ENCODE measurements around the gene KCNK15. TPM values are rescaled to one million over a fixed set of nuclear protein-coding genes. Genes with fewer than 3 reads are reported as not detected.
A peak's percentile ranks its signal among the peaks of the same experiment; 100 is the strongest.
"Not testable (repeated sequence)": the region's sequence is repeated elsewhere in the genome, so short reads cannot be mapped to it uniquely, and the experiment has no call there.

Gene KCNK15
- 0.06 TPM in 1 of 2 replicates, not detected in the other for total RNA-seq (2014; rRNA removed; shearing (Covaris generic))

GRCh38 chr20:44745598-44746366 is at the start of gene KCNK15:
TSS of gene KCNK15 (plus strand) at chr20:44745865. CDS start at chr20:44745911, 46 bp downstream.
- no peak for DNase-seq (ENCODE audit: low spot score)

- no peak for DNase-seq (ENCODE audit: low spot score)
Observed at GRCh38 chr20:44696315-44696714, 49.4 kb upstream of the KCNK15 start.

DNA sequence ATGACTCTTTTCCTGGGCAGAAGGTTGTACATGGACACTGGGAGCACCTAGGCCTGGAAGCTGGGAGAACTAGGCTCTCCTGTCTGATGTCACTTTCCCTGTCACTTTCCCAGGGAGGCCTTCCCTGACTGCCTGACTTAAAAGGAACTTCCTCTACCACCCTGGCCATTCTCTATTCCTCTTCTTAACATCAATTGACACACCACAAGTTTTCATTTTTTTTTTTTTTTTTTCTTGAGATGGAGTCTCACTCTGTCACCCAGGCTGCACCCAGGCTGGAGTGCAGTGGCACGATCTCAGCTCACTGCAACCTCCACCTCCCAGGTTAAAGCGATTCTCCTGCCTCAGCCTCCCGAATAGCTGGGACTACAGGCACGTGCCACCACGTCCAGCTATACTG is 48.6 kb upstream of the KCNK15 start:
- not testable (repeated sequence) for DNase-seq (ENCODE audit: low spot score)

GRCh38 chr20:44698351-44698750 is 47.3 kb upstream of the KCNK15 start:
- DNase-seq (ENCODE audit: low spot score): no peak

DNA sequence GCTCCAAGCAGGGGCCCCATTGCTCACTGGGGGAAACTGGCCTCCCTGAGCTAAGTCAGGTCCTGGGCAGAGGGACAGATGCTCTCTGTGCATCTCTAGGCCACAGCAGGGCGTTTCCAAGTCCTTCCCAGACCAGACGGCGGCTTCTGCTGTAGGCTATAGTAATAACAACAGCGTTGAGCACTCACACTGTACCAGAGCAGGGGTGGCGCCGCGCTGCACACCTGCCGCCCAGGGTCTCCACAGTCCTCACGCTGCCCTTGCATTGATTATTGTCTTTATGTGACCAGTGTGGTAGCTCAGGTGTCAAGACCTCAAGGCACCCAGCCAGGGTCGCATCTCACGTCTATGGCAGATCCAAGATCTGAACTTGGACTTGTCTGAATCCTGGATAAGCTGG is 45.4 kb upstream of the KCNK15 start:
- no peak for DNase-seq (ENCODE audit: low spot score)

- DNase-seq (ENCODE audit: low spot score): peak; percentile 41
Observed at GRCh38 chr20:44701118-44701857, 44.4 kb upstream of the KCNK15 start.

DNA sequence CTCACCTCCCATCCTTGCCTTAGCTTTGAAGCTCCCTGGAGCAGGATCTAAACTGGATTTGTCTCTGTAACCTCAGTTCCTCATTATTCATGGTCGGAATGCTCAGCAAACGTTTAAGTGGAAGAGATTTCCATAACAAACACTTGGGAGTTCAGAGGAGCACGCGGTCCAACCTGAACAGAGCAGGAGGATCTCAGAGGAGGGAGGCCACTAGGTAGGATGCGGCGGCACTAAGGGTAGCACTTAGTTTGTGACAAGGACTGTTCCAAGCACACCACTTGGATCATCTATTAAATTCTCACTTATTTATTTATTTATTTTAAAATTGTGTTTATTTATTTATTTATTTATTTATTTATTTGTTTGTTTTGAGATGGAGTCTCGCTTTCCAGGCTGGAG is 43.8 kb upstream of the KCNK15 start:
- DNase-seq (ENCODE audit: low spot score): no peak

DNA sequence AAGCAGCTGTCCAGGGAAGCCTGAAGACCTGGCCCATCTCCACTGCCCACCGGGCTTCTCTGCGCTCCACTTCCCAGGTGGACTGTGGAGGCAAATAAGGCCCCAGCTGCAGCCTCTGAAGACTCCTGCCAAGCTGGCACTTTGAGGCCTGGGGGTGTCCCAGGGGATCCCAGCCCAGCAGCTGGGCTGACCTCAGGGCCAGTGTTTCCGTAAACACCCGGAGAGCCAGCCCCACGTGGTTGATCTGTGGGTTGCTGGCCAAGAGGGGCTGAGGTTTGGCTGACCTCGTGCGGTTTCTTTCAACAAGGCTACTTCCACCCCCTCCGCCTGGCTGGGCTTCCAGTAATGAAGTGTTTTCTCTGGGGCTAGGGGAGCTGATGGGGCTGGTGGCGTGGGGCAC is 42.9 kb upstream of the KCNK15 start:
- DNase-seq (ENCODE audit: low spot score): peak; percentile 88

DNA sequence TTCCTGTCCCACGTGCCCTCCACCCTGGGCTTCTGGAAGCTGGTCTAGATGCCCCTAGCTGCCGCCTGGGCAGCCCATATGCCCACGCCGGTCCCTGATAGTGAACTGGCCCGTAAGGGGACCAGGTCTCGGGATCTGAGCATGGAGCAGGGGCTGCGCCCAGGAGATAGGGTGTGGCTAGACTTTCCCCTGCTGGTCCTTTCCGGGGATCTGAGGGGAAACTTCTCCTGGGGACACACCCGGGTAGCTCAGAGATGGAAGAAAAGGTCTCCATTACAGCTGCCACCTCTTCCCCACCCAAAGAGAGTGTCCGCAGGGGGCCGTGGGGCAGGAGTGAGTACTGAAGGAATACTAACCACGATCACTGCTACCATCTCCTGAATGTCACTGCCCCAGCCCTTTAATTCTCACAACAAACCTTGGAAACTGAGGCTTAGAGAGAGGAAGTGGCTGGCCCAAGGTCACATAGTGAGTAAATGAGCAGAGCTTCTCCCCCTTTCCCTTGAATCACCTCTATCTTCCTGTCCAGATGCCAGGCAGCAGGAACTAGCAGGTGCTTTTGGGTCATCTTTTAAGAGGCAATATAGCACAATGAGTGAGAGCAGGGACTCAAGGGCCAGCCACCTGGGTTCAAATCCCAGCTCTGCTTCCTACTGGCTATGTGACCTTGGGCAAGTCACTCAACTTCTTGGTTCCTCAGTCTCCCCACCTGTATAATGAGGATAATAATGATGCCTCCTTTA is 42.3 kb upstream of the KCNK15 start:
- no peak for DNase-seq (ENCODE audit: low spot score)

- no peak for DNase-seq (ENCODE audit: low spot score)
Observed at GRCh38 chr20:44703956-44704488, 41.6 kb upstream of the KCNK15 start.

DNA sequence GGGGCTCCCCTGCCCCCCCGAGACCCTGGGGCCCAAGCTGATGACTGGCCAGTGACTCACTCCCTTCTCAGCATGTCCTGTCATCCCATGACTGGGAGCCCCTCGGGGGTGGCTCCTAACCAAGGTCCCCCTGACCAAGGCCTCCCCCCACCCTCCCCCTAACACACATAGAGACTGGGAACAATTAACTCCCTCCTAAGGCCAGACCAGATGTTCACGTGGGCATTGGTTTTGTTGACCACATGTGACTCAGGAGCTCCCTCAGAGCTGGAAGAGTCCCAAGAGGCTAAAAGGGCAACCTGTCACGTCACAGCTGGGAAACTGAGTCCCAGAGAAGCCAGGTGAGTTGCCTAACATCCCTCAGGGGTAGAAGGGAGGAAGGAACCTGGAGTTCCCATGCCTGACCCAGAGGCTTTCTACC is 41.1 kb upstream of the KCNK15 start:
- DNase-seq (ENCODE audit: low spot score): no peak

DNA sequence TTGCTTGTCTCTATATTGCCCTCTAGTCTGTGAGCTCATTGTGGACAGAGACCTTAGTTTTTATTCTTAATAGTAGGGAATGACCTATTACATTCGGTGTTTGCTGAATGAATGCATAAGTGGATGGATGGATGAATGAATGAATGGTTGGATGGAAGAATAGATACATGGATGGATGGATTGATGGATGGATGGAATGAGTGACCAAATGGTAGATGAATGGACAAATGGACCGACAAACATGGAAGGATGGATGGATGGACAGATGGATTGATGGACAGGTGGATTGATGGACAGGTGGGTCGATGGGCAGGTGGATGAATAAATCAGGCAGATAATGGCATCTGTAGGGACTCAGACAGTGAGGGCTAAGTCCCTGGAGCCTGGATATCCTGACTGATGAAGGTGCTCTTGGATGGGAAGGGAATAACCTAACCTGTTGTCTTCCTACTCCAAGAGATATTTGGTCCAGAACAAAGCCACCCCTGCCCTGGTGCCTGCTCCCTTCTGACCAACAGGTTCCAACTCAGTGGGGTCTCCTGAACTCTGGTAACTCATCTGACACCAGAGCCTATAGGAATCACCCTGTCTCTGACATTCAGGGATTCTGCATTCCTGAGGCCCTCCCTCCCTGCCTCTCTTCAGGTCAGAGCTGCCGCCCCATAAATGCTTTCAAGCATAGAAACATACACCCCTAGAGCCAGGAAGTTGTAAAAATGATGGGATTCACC is 40.1 kb upstream of the KCNK15 start:
- no peak for DNase-seq (ENCODE audit: low spot score)

- DNase-seq (ENCODE audit: low spot score): no peak
Observed at GRCh38 chr20:44706301-44707017, 39.2 kb upstream of the KCNK15 start.

- DNase-seq (ENCODE audit: low spot score): no peak
Observed at GRCh38 chr20:44707018-44707579, 38.6 kb upstream of the KCNK15 start.

DNA sequence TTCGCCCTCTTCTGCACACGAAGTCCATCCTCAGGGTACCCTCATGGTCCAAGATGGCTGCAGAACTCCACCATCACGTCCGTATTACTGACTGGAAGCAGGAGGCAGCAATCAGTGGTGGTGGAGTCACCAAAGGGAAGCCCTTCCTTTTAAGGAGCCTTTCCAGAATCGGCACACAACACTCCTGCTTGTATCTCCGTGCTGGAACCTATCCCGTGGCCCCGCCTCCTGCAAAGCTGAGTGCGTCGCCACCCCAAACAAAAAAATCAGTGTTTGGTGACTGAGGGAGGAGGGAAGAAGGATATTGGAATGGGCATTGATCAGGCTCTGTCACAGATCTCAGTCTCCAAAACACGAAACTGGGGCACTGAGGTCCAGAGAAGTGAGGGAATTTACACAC is 36.3 kb upstream of the KCNK15 start:
- DNase-seq (ENCODE audit: low spot score): no peak

GRCh38 chr20:44709797-44710196 is 35.9 kb upstream of the KCNK15 start:
- no peak for DNase-seq (ENCODE audit: low spot score)

DNA sequence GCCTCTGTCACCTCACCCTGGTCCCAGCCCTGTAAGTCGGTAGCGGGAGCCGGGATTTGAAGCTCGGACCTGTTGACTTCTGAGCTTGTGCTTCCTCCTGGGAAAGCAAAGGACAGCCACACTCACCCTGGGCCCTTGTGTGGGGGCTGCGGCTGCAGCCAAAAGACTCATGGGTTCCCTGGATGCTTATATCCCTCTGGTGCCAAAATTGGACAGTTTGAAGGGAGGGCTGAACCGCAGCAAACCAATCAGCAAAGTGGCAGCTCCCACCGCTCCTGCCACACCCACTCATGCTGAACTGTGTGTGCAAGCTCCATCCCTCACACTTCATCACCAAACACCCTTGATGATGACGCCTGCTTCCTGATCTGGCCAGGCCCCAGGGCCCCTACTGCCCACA is 34.4 kb upstream of the KCNK15 start:
- DNase-seq (ENCODE audit: low spot score): no peak

GRCh38 chr20:44714102-44714700 is 31.5 kb upstream of the KCNK15 start:
- DNase-seq (ENCODE audit: low spot score): no peak

DNA sequence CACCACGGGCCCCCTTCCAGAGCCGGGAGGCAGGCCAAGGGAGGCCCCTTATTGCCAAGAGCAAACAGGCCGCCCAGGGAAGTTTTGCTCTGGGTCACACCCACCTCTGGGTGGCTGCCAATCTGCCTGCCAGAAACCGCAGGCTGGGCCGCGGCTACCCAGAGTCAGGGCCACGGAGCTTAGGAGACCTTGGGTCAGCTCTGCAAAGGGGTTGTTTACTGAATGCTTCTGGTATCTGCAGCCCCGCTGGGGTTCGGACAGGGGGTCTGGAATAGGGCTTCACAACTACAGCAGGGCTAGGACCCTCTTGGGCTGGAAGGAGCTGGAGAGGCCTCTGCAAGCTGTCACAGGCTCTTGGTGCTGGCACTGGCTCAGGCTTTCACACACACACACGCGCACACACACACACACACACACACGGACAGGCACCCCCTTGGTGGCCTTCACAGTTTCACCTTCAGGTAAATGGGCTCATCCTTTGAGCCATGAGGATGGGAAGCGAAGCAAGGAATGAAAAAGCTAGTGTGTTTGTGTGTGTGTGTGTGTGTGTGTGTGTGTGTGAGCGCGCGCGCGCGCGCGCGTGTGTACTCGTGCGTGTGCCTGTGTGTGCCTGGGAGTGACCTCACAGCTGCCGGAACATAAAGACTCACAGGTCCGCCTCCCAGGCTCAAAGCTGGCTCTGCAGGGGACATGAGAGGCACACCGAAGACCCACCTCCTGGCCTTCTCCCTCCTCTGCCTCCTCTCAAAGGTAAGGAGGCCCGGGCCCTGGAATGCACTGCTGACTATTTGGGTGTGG is 30.8 kb upstream of the KCNK15 start, which contains the start of gene CCN5:
CCN5 (plus strand) TSS at position 669 of the 798 bp plus-strand sequence; CDS start at position 691, 22 bp downstream.
- peak; percentile 76 for DNase-seq (ENCODE audit: low spot score)

Data from H4 (cell line).